K562 (cell line): ENCODE data around the gene ANKRD2. TPM values are rescaled to one million over a fixed set of nuclear protein-coding genes. Genes with fewer than 3 reads are reported as not detected.

ENCODE experiments used
- ATAC-seq: fragments of 200-7000 bp; cut with Tn5 transposase; 3 replicates; pipeline ENCODE4 v1.9.1; 2020; ENCODE audit warnings: moderate library complexity
- BruUV-seq: library from RNA; stranded (reverse); fragments of 400-500 nt; replicated peaks from 2 replicates; lab custom pipeline; 2021; lab: Mats Ljungman, UMichigan
- CTCF ChIA-PET: fragments of 300-600 bp; formaldehyde crosslinking; extraction: SDS; loops from one replicate; lab custom pipeline; 2021; ENCODE audit warnings: low intra/inter-chr PET ratio; lab: Yijun Ruan, JAX
- POLR2A ChIA-PET: fragments of 300-600, 350-650 bp; sonication (Branson Sonifier 250); formaldehyde crosslinking; extraction: SDS; loops from one replicate; lab custom pipeline; 2021; ENCODE audit warnings: antibody characterized with exemption, inconsistent platforms; lab: Yijun Ruan, JAX
- DNase-seq, 4 experiments: peaks; one replicate each; pipeline versions ENCODE4 v3.0.0 to v3.0.0-alpha.2; 2011 to 2018; ENCODE audit warnings: low spot score in 3 of 4, mixed read lengths in 3 of 4; ENCODE audit errors: extremely low read depth in 1 of 4
- FAIRE-seq: peaks from 2 replicates; lab custom pipeline; 2011; peaks lifted over from hg19 to GRCh38; lab: Jason Lieb, UNC
- H2AFZ ChIP-seq: 2 replicates; pipeline ENCODE4 v1.6.0; 2011; ENCODE audit warnings: low read depth, low read length, control low read depth, inconsistent platforms
- H3K27ac ChIP-seq: fragments of 200-600 bp; 3 replicates; pipeline ENCODE4 v1.8.0; 2011; ENCODE audit warnings: low read depth, mild to moderate bottlenecking, control low read depth, inconsistent platforms, low read length, moderate library complexity, mixed read lengths; ENCODE audit errors: extremely low read depth
- H3K27me3 ChIP-seq, 2 experiments: fragments of 300-600 bp in 1 of 2; 2 replicates in 1 of 2; 3 replicates in 1 of 2; pipeline versions ENCODE4 v1.6.0 to v1.8.0; 2011; ENCODE audit warnings: inconsistent platforms in 2 of 2, low read length in 2 of 2, mild to moderate bottlenecking in 1 of 2, mixed read lengths in 1 of 2, moderate library complexity in 1 of 2; ENCODE audit not compliant: control insufficient read depth in 2 of 2, insufficient read depth in 2 of 2
- H3K36me3 ChIP-seq: fragments of 300-600 bp; 3 replicates; pipeline ENCODE4 v1.8.0; 2011; ENCODE audit warnings: mild to moderate bottlenecking, low read length, inconsistent platforms; ENCODE audit not compliant: control insufficient read depth, insufficient read depth
- H3K4me1 ChIP-seq, 2 experiments: fragments of 200-600 bp in 1 of 2; replicated peaks in 1 of 2; 2 replicates in 1 of 2; 3 replicates in 1 of 2; pipeline versions ENCODE4 v1.5.1 to v1.8.0; 2011; ENCODE audit warnings: inconsistent platforms in 2 of 2, low read length in 2 of 2, mild to moderate bottlenecking in 1 of 2, mixed read lengths in 1 of 2, moderate library complexity in 1 of 2; ENCODE audit not compliant: control insufficient read depth in 2 of 2, insufficient read depth in 2 of 2
- H3K4me2 ChIP-seq: 2 replicates; pipeline ENCODE4 v1.6.1; 2011; ENCODE audit warnings: low read length, control low read depth, inconsistent platforms, mixed read lengths; ENCODE audit not compliant: insufficient read depth
- H3K4me3 ChIP-seq: fragments of 200-600 bp; sonication (generic), shearing (Covaris generic); 2 replicates; pipeline ENCODE4 v1.5.1; 2016; ENCODE audit warnings: control low read depth, inconsistent platforms
- H3K79me2 ChIP-seq: fragments of 200-600 bp; 3 replicates; pipeline ENCODE4 v1.8.0; 2011; ENCODE audit warnings: low read length, inconsistent platforms; ENCODE audit not compliant: control insufficient read depth, insufficient read depth
- H3K9ac ChIP-seq, 2 experiments: 2 replicates each; pipeline versions ENCODE4 v1.6.0 to v1.6.1; 2011; ENCODE audit warnings: low read depth in 2 of 2, low read length in 2 of 2, control low read depth in 1 of 2, inconsistent platforms in 1 of 2, mild to moderate bottlenecking in 1 of 2, mixed read lengths in 1 of 2; ENCODE audit not compliant: insufficient read depth in 1 of 2
- H3K9me1 ChIP-seq: one replicate; pipeline ENCODE4 v1.6.0; 2011; ENCODE audit warnings: inconsistent platforms, mild to moderate bottlenecking, low read length, moderate library complexity; ENCODE audit not compliant: control insufficient read depth, insufficient read depth
- H3K9me3 ChIP-seq: replicated peaks from 2 replicates; pipeline ENCODE4 v1.5.1; 2011; ENCODE audit warnings: low read depth, low read length, inconsistent platforms; ENCODE audit not compliant: control insufficient read depth, insufficient read depth
- H4K20me1 ChIP-seq: replicated peaks from 2 replicates; pipeline ENCODE4 v1.6.1; 2011; ENCODE audit warnings: low read length, inconsistent platforms, mixed read lengths; ENCODE audit not compliant: control insufficient read depth, insufficient read depth
- BMI1 ChIP-seq: fragments of 150-350 bp; IDR thresholded peaks from 2 replicates; pipeline ENCODE4 v1.6.1; 2014; ENCODE audit warnings: low read length
- CBX1 ChIP-seq: sonication (generic); IDR thresholded peaks from 2 replicates; pipeline ENCODE4 v1.6.1; 2016; ENCODE audit warnings: antibody characterized with exemption, low read depth, mild to moderate bottlenecking
- GTF2F1 ChIP-seq: IDR thresholded peaks from 2 replicates; pipeline ENCODE4 v1.6.1; 2011; ENCODE audit warnings: low read depth, low read length, improper control_type of control experiment
- MAFK ChIP-seq: IDR thresholded peaks from 2 replicates; pipeline ENCODE4 v1.6.1; 2011; ENCODE audit warnings: low read length, improper control_type of control experiment
- MGA ChIP-seq: fragments of 450-650 bp; IDR thresholded peaks from 2 replicates; pipeline ENCODE4 v1.6.1; 2016; ENCODE audit warnings: mild to moderate bottlenecking, moderate library complexity
- NR2C2 ChIP-seq, 2 experiments: fragments of 200-800 bp in 1 of 2; sonication (Bioruptor generic) in 1 of 2; sonication (generic) in 1 of 2; formaldehyde crosslinking in 1 of 2; IDR thresholded peaks; 2 replicates each; pipeline versions ENCODE4 v1.6.1 to v1.8.0; 2016 to 2022; ENCODE audit warnings: mild to moderate bottlenecking in 1 of 2, missing compliant biosample characterization in 1 of 2, missing genetic modification characterization in 1 of 2, missing genetic modification reagents in 1 of 2
- ZBED1 ChIP-seq: IDR thresholded peaks from 2 replicates; pipeline ENCODE4 v1.6.1; 2014
- ZNF395 ChIP-seq: fragments of 200-800 bp; sonication (Bioruptor generic); IDR thresholded peaks from 2 replicates; pipeline ENCODE4 v1.6.1; 2017; ENCODE audit warnings: missing genetic modification characterization, missing compliant biosample characterization
- WGBS: fragments of 100-300 bp; shearing (Covaris generic); methylation state at CpG from one replicate; pipeline ENCODE4 v1.1.6; 2016; ENCODE audit warnings: low coverage, mixed read lengths; ENCODE audit not compliant: insufficient coverage; ENCODE audit errors: missing lambda C conversion rate; 5-methylcytosine and 5-hydroxymethylcytosine counted together
- in situ Hi-C: fragments of 300-500 bp; cut with MboI; formaldehyde crosslinking; loops from 4 replicates; pipeline ENCODE4 v1.15.0; 2018; ENCODE audit warnings: inconsistent platforms, mixed read lengths
- intact Hi-C: fragments of 100-400 bp; cut with micrococcal nuclease; formaldehyde crosslinking; loops from 2 replicates; pipeline ENCODE4 v1.14.2; 2022
- polyA plus RNA-seq, 8 experiments: library from polyadenylated mRNA; depleted of rRNA in 4 of 8; stranded (reverse) in 5 of 8; unstranded in 3 of 8; fragments of >200 nt; fragmentation: Nextera tagmentation in 2 of 8; fragmentation: Illumina TruSeq in 1 of 8; extraction: Ambion mirVana in 2 of 8; extraction: Trizol in 1 of 8; gene quantifications; 2 replicates each; pipeline versions ENCODE4 v1.2.1 to v1.2.3, GENCODE V29; 2011 to 2014; ENCODE audit warnings: inconsistent platforms in 1 of 8, missing spikeins in 1 of 8
- total RNA-seq, 7 experiments: library from RNA; depleted of rRNA in 6 of 7; stranded (reverse); fragments of >200 nt in 6 of 7; fragmentation: Illumina TruSeq in 2 of 7; extraction: Trizol in 2 of 7; gene quantifications; 2 replicates each; pipeline versions ENCODE4 v1.2.1 to v1.2.3, GENCODE V29; 2011 to 2021; ENCODE audit warnings: low replicate concordance in 1 of 7

ANKRD2 gene
- total and polyA plus RNA-seq, 9 of the 15 experiments (the other 6 are each of a cell fraction or from before 2014, with no cell fraction given) = not detected

GRCh38 chr10:97601268-97602215, 29.0 kb downstream of the ANKRD2 start:
- H3K36me3 ChIP-seq = no peaks in the 10 kb centered on the region
- BruUV-seq = no TSS peak
- peaks cover 15 to 17% of the 10 kb centered on the region in 2 experiments for H3K4me1 ChIP-seq
- no peak overlapping the region for H3K27ac ChIP-seq
- H3K4me2 ChIP-seq = no peak overlapping the region
- WGBS = 56% methylated on average over 21 of the region's 21 CpGs
- no peak overlapping the region for H3K4me3 ChIP-seq
- ChIA-PET POLR2A (interaction anchor here (0.7 kb wide), 1 partner anchor 30 kb away, joined by 3 read pairs; no protein-coding TSS in a partner anchor), CTCF (no interaction called here)
- no peaks in the 10 kb centered on the region for H3K9me3 ChIP-seq
- H3K27me3 ChIP-seq = no peaks in the 10 kb centered on the region
- H3K9me1 ChIP-seq = no peaks in the 10 kb centered on the region
- in situ Hi-C loops (no loop called here), intact Hi-C loops (no loop called here)
- no peaks in the 10 kb centered on the region for H4K20me1 ChIP-seq
- no peak overlapping the region for H3K9ac ChIP-seq
- H2AFZ ChIP-seq = no peak overlapping the region
- DNase-seq (no peak), ATAC-seq (no peak), FAIRE-seq (no peak)
- no peaks in the 10 kb centered on the region for H3K79me2 ChIP-seq
- TF ChIP-seq MGA (no peak), BMI1 (no peak), GTF2F1 (no peak), ZNF395 (no peak), MAFK (no peak), NR2C2 (CRISPR knock-in tag; IDR thresholded peaks at IDR 0.05) (no peak), NR2C2 (tag; IDR thresholded peaks at IDR 0.05) (no peak), CBX1 (no peak), ZBED1 (no peak)
